RPMI7951 (cell line): ENCODE results near the gene NET1. TPM values are rescaled to one million over a fixed set of nuclear protein-coding genes. Genes with fewer than 3 reads are reported as not detected.
"Not testable (repeated sequence)": the region's sequence is repeated elsewhere in the genome, so short reads cannot be mapped to it uniquely, and the experiment has no call there.

Experiments used
- DNase-seq: peaks from one replicate; pipeline ENCODE4 v3.0.0-alpha.2; 2012; ENCODE audit warnings: low read depth
- total RNA-seq: library from RNA; depleted of rRNA; stranded (reverse); fragments of >200 nt; shearing (Covaris generic); gene quantifications from 2 replicates; pipeline ENCODE4 v1.2.3, GENCODE V29; 2014

Gene NET1
- total RNA-seq, 1 experiment from 2014 or later: 263 TPM

GRCh38 chr10:5396556-5397300 lies 15.6 kb upstream of the NET1 start:
- DNase-seq: no peak

- DNase-seq: no peak
These were observed 13.0 kb upstream of the NET1 start for GRCh38 chr10:5399332-5399731.

GRCh38 chr10:5400468-5401240 lies 11.7 kb upstream of the NET1 start:
- DNase-seq: no peak

GRCh38 chr10:5402798-5403197 lies 9.6 kb upstream of the NET1 start:
- DNase-seq: no peak

- peak; percentile 45 for DNase-seq
These were observed 7.9 kb upstream of the NET1 start, which contains the start of gene TUBAL3 for GRCh38 chr10:5404208-5405041. Gene TUBAL3, minus strand, starts transcription at chr10:5404828. Its CDS starts 36 bp downstream, at chr10:5404792.

- DNase-seq: no peak
These were observed 5.4 kb upstream of the NET1 start for GRCh38 chr10:5406918-5407317.

GRCh38 chr10:5410787-5411186 lies 1.6 kb upstream of the NET1 start:
- not testable (repeated sequence) for DNase-seq

GRCh38 chr10:5411941-5412276 lies 448 bp upstream of the NET1 start:
- no peak for DNase-seq

GRCh38 chr10:5413012-5413938 lies 918 bp downstream of the NET1 start:
- DNase-seq: peak; percentile 73

GRCh38 chr10:5416981-5417380 lies 4.6 kb downstream of the NET1 start:
- no peak for DNase-seq

- no peak for DNase-seq
These were observed 6.2 kb downstream of the NET1 start for GRCh38 chr10:5418584-5418983.

GRCh38 chr10:5419466-5420094 lies 7.2 kb downstream of the NET1 start:
- peak; percentile 77 for DNase-seq

- DNase-seq: no peak
These were observed 11.4 kb downstream of the NET1 start for GRCh38 chr10:5423771-5424170.

- DNase-seq: no peak
These were observed 12.4 kb downstream of the NET1 start for GRCh38 chr10:5424751-5425150.

- DNase-seq: no peak
These were observed 15.8 kb downstream of the NET1 start for GRCh38 chr10:5428133-5428532.

- no peak for DNase-seq
These were observed 20.8 kb downstream of the NET1 start for GRCh38 chr10:5433182-5433581.

GRCh38 chr10:5434017-5434753 lies 21.8 kb downstream of the NET1 start:
- peak; percentile 58 for DNase-seq

- DNase-seq: no peak
These were observed 23.0 kb downstream of the NET1 start for GRCh38 chr10:5435328-5435727.

GRCh38 chr10:5440206-5440605 lies 27.8 kb downstream of the NET1 start:
- DNase-seq: no peak

GRCh38 chr10:5441106-5441505 lies 28.7 kb downstream of the NET1 start:
- DNase-seq: no peak
